IMR-90 (cell line): Measurements from ENCODE around the gene CADM3. TPM values are rescaled to one million over a fixed set of nuclear protein-coding genes. Genes with fewer than 3 reads are reported as not detected.

Experiments used
- ATAC-seq: fragments of 200-7000 bp; cut with Tn5 transposase; 2 replicates; pipeline ENCODE4 v1.9.1; 2020; ENCODE audit warnings: low read depth, mild to moderate bottlenecking, moderate library complexity
- BruUV-seq: library from RNA; stranded (reverse); fragments of 400-500 nt; replicated peaks from 2 replicates; lab custom pipeline; 2021; lab: Mats Ljungman, UMichigan
- CTCF ChIA-PET: fragments of 300-600 bp; formaldehyde crosslinking; extraction: SDS; loops from one replicate; lab custom pipeline; 2021; ENCODE audit warnings: antibody characterized with exemption; lab: Yijun Ruan, JAX
- POLR2A ChIA-PET: fragments of 300-600 bp; sonication (Branson Sonifier 250); formaldehyde crosslinking; loops from one replicate; lab custom pipeline; 2022; ENCODE audit warnings: antibody characterized with exemption; ENCODE audit not compliant: unreplicated experiment; lab: Charles Lee
- DNase-seq: peaks from one replicate; pipeline ENCODE4 v3.0.0; 2013
- H2AFZ ChIP-seq: replicated peaks from 2 replicates; pipeline ENCODE3; 2013; ENCODE audit warnings: low read length, mild to moderate bottlenecking; ENCODE audit not compliant: poor library complexity
- H2AK5ac ChIP-seq: 2 replicates; pipeline ENCODE4 v1.6.1; 2013; ENCODE audit warnings: low read depth, low read length, inconsistent platforms
- H2AK9ac ChIP-seq: replicated peaks from 2 replicates; pipeline ENCODE3; 2013; ENCODE audit warnings: mild to moderate bottlenecking, low read depth, low read length, moderate library complexity; ENCODE audit not compliant: poor library complexity
- H2BK120ac ChIP-seq: 2 replicates; pipeline ENCODE4 v1.6.1; 2013; ENCODE audit warnings: low read depth, low read length, inconsistent platforms
- H2BK15ac ChIP-seq: 3 replicates; pipeline ENCODE4 v1.6.1; 2013; ENCODE audit warnings: low read depth, low read length, inconsistent platforms
- H2BK20ac ChIP-seq: 2 replicates; pipeline ENCODE4 v1.6.1; 2013; ENCODE audit warnings: low read depth, mild to moderate bottlenecking, inconsistent platforms, low read length, moderate library complexity
- H2BK5ac ChIP-seq: 2 replicates; pipeline ENCODE4 v1.6.1; 2013; ENCODE audit warnings: mild to moderate bottlenecking, low read depth, low read length, inconsistent platforms; ENCODE audit not compliant: poor library complexity, severe bottlenecking
- H3K14ac ChIP-seq: replicated peaks from 2 replicates; pipeline ENCODE4 v1.6.1; 2013; ENCODE audit warnings: low read depth, low read length, inconsistent platforms
- H3K18ac ChIP-seq: 2 replicates; pipeline ENCODE4 v1.6.1; 2013; ENCODE audit warnings: low read depth, low read length, control low read depth
- H3K23ac ChIP-seq: 2 replicates; pipeline ENCODE4 v1.6.1; 2013; ENCODE audit warnings: low read depth, low read length, inconsistent platforms
- H3K27ac ChIP-seq: 2 replicates; pipeline ENCODE4 v1.5.1; 2013; ENCODE audit warnings: mild to moderate bottlenecking, control low read depth, low read length; ENCODE audit not compliant: insufficient read depth
- H3K27me3 ChIP-seq: 2 replicates; pipeline ENCODE4 v1.6.1; 2013; ENCODE audit warnings: low read length; ENCODE audit not compliant: control insufficient read depth, insufficient read depth
- H3K36me3 ChIP-seq: 2 replicates; pipeline ENCODE4 v1.6.1; 2013; ENCODE audit warnings: low read length, mixed read lengths; ENCODE audit not compliant: control insufficient read depth, insufficient read depth
- H3K4ac ChIP-seq: 2 replicates; pipeline ENCODE4 v1.6.1; 2013; ENCODE audit warnings: low read depth, low read length, inconsistent platforms
- H3K4me1 ChIP-seq: 2 replicates; pipeline ENCODE4 v1.6.1; 2013; ENCODE audit warnings: low read length, mixed read lengths; ENCODE audit not compliant: control insufficient read depth, insufficient read depth
- H3K4me2 ChIP-seq: 2 replicates; pipeline ENCODE4 v1.6.1; 2013; ENCODE audit warnings: low read depth, mild to moderate bottlenecking, control low read depth, low read length, moderate library complexity
- H3K4me3 ChIP-seq: 2 replicates; pipeline ENCODE4 v1.5.1; 2013; ENCODE audit warnings: low read depth, mild to moderate bottlenecking, control low read depth, low read length, moderate library complexity; ENCODE audit not compliant: insufficient read depth
- H3K56ac ChIP-seq: 2 replicates; pipeline ENCODE4 v1.6.1; 2013; ENCODE audit warnings: low read length, inconsistent platforms; ENCODE audit not compliant: insufficient read depth; ENCODE audit errors: extremely low read depth
- H3K79me1 ChIP-seq, 2 experiments: 2 replicates each; pipeline ENCODE4 v1.6.1; 2013; ENCODE audit warnings: low read length in 2 of 2, inconsistent platforms in 1 of 2, low read depth in 1 of 2
- H3K9ac ChIP-seq: 2 replicates; pipeline ENCODE4 v1.6.1; 2013; ENCODE audit warnings: low read depth, low read length, control low read depth
- H3K9me1 ChIP-seq: 2 replicates; pipeline ENCODE4 v1.6.1; 2013; ENCODE audit warnings: low read length, inconsistent platforms; ENCODE audit not compliant: insufficient read depth
- H3K9me3 ChIP-seq: 2 replicates; pipeline ENCODE4 v1.6.1; 2013; ENCODE audit warnings: low read length; ENCODE audit not compliant: control insufficient read depth, insufficient read depth
- H4K20me1 ChIP-seq: 2 replicates; pipeline ENCODE4 v1.6.1; 2013; ENCODE audit warnings: low read length, inconsistent platforms; ENCODE audit not compliant: insufficient read depth
- H4K5ac ChIP-seq: 2 replicates; pipeline ENCODE4 v1.6.1; 2013; ENCODE audit warnings: mild to moderate bottlenecking, low read depth, low read length, control low read depth
- H4K8ac ChIP-seq, 2 experiments: 2 replicates each; pipeline ENCODE4 v1.6.1; 2013; ENCODE audit warnings: low read depth in 2 of 2, low read length in 2 of 2, control low read depth in 1 of 2, inconsistent platforms in 1 of 2
- H4K91ac ChIP-seq: 2 replicates; pipeline ENCODE4 v1.6.1; 2013; ENCODE audit warnings: low read depth, low read length, inconsistent platforms; ENCODE audit not compliant: insufficient read depth
- CEBPB ChIP-seq: IDR thresholded peaks from 2 replicates; pipeline ENCODE4 v1.6.1; 2012; ENCODE audit warnings: low read depth, low read length, improper control_type of control experiment
- CHD1 ChIP-seq: IDR thresholded peaks from 2 replicates; pipeline ENCODE4 v1.6.1; 2012; ENCODE audit warnings: low read depth, low read length, improper control_type of control experiment
- CTCF ChIP-seq: conservative IDR thresholded peaks from 2 replicates; pipeline ENCODE4 v1.5.1; 2012; ENCODE audit warnings: mild to moderate bottlenecking, low read depth, low read length, improper control_type of control experiment
- ELK1 ChIP-seq: fragments of 150-350 bp; IDR thresholded peaks from 2 replicates; pipeline ENCODE4 v1.6.1; 2016; ENCODE audit warnings: low read depth, mild to moderate bottlenecking, low read length, moderate library complexity, borderline replicate concordance
- FOS ChIP-seq: fragments of 150-350 bp; IDR thresholded peaks from 2 replicates; pipeline ENCODE4 v1.6.1; 2016; ENCODE audit warnings: low read depth, low read length
- MAFK ChIP-seq: IDR thresholded peaks from 2 replicates; pipeline ENCODE4 v1.6.1; 2012; ENCODE audit warnings: low read depth, low read length, improper control_type of control experiment
- NFE2L2 ChIP-seq: fragments of 150-350 bp; IDR thresholded peaks from 2 replicates; pipeline ENCODE4 v1.6.1; 2016; ENCODE audit warnings: low read depth, mild to moderate bottlenecking, low read length
- RCOR1 ChIP-seq: IDR thresholded peaks from 2 replicates; pipeline ENCODE4 v1.6.1; 2012; ENCODE audit warnings: mild to moderate bottlenecking, low read length, improper control_type of control experiment; ENCODE audit not compliant: insufficient replicate concordance
- USF2 ChIP-seq: fragments of 150-350 bp; IDR thresholded peaks from 2 replicates; pipeline ENCODE4 v1.6.1; 2017; ENCODE audit warnings: mild to moderate bottlenecking, antibody characterized with exemption, low read length, low read depth
- WGBS, 2 experiments: methylation state at CpG; one replicate each; pipeline versions ENCODE4 v1.1.5 to v1.1.7; 2013; ENCODE audit warnings: missing lambda C conversion rate in 2 of 2; ENCODE audit not compliant: insufficient read length in 1 of 2; ENCODE audit errors: extremely low coverage in 2 of 2; 5-methylcytosine and 5-hydroxymethylcytosine counted together
- dilution Hi-C: fragments of 300-500 bp; cut with HindIII; formaldehyde crosslinking; loops from one replicate; pipeline ENCODE4 v1.14.3; 2018; ENCODE audit warnings: low sequenced_read_pairs; ENCODE audit not compliant: unreplicated experiment
- in situ Hi-C: fragments of 300-500 bp; cut with MboI; formaldehyde crosslinking; loops from 3 replicates; pipeline ENCODE4 v1.14.3; 2019; ENCODE audit warnings: low sequenced_read_pairs, inconsistent platforms, mixed read lengths
- intact Hi-C: fragments of 100-400 bp; cut with micrococcal nuclease; formaldehyde crosslinking; loops from 2 replicates; pipeline ENCODE4 v1.10.0; 2022
- polyA plus RNA-seq, 3 experiments: library from polyadenylated mRNA; depleted of rRNA; stranded (reverse); fragments of >200 nt; gene quantifications; 2 replicates each; pipeline ENCODE4 v1.2.3, GENCODE V29; 2012; ENCODE audit warnings: low replicate concordance in 1 of 3
- total RNA-seq: library from RNA; depleted of rRNA; stranded (reverse); fragments of >200 nt; gene quantifications from 2 replicates; pipeline ENCODE4 v1.2.3, GENCODE V29; 2012

The CADM3 gene
- total and polyA plus RNA-seq, 2 of the 4 experiments (the other 2 are of a cell fraction), result not detected

GRCh38 chr1:159205225-159205624, 33.8 kb downstream of the CADM3 start:
- 0% methylated on average over 1 of the region's 6 CpGs; no CpG with 5 or more reads in 1 of the 2 experiments for WGBS, 2 experiments

More at GRCh38 chr1:159205225-159205624, 33.8 kb downstream of the CADM3 start:
- no peak overlapping the region for H2BK120ac ChIP-seq
- ChIA-PET POLR2A (no interaction called here), CTCF (interaction anchor here (1.1 kb wide), 1 partner anchor 8 kb away, joined by 4 read pairs; no protein-coding TSS in a partner anchor)
- H4K5ac ChIP-seq, result no peak overlapping the region
- no peak for DNase-seq
- H3K36me3 ChIP-seq, result no peaks in the 10 kb centered on the region
- no peaks in the 10 kb centered on the region for H3K9me3 ChIP-seq
- BruUV-seq, result no TSS peak
- no peak overlapping the region for H3K4me2 ChIP-seq
- no peak overlapping the region for H2AFZ ChIP-seq
- H3K18ac ChIP-seq, result no peak overlapping the region
- H3K9me1 ChIP-seq, result no peaks in the 10 kb centered on the region
- no peak overlapping the region for H3K23ac ChIP-seq
- H2AK9ac ChIP-seq, result no peak overlapping the region
- H3K4me3 ChIP-seq, result no peak overlapping the region
- no peak overlapping the region for H3K14ac ChIP-seq
- H3K9ac ChIP-seq, result no peak overlapping the region
- H4K91ac ChIP-seq, result no peak overlapping the region
- dilution Hi-C loops (no loop called here), in situ Hi-C loops (loop anchor here (25.0 kb wide), 1 partner anchor 682 kb away; no protein-coding TSS in a partner anchor), intact Hi-C loops (no loop called here)
- H4K8ac ChIP-seq, result no peak overlapping the region
- no peaks in the 10 kb centered on the region for H3K79me1 ChIP-seq
- H2BK15ac ChIP-seq, result no peak overlapping the region
- no peak for ATAC-seq
- H3K4ac ChIP-seq, result no peak overlapping the region
- no peak overlapping the region for H3K27ac ChIP-seq
- TF ChIP-seq CEBPB (no peak), CHD1 (no peak), NFE2L2 (no peak), MAFK (no peak), USF2 (no peak), ELK1 (no peak), CTCF (no peak), RCOR1 (no peak), FOS (no peak)
- H3K56ac ChIP-seq, result no peak overlapping the region
- H2BK5ac ChIP-seq, result no peak overlapping the region
- H2BK20ac ChIP-seq, result no peak overlapping the region
- H3K27me3 ChIP-seq, result peaks cover 2% of the 10 kb centered on the region
- H3K4me1 ChIP-seq, result no peaks in the 10 kb centered on the region
- no peak overlapping the region for H2AK5ac ChIP-seq
- H4K20me1 ChIP-seq, result no peaks in the 10 kb centered on the region
